Measurements from ENCODE around the gene KIAA0232.

DNA sequence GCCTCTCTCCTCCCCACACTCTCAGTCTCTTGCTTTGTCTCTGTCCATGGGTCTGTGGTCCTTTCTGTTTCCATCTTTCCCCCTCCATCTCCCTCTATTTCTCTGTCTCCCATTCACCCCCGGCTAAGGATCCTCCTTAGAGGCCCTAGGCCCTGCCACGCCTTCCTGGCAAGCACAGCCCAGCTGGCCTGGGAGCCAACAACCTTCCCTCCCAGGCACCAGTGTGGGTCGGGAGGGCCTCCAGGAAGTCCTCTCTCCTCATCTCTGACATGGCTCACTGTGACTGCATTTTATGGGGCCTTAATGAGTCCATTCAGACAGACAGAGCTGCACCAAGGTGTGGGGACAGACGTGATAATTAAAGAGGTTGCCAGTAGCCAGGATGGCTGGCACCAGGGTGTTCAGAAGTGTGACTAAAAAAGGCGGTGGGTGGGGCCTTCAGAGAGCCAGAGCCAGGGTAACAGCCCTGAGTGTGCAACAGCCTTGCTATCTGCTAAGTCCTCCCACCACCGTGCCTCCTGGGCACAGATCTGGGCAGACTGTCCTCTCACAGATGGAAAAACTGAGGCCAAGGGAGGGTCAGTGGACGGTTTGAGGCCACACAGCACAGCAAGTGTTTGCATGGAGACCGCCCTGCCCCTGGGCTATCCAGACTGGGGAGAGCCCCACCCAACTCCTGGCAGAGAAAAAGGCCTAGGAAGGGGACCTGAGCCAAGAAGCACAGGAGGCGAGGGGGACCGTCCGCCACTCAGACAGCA lies 35.1 kb upstream of the KIAA0232 start:
- no peak for TF ChIP-seq POLR2AphosphoS5 (IDR thresholded peaks at IDR 0.05; ENCODE audit: borderline replicate concordance, low read depth, low read length)
- TF ChIP-seq EZH2 (IDR thresholded peaks at IDR 0.05), result no peak
